GM20000 (cell line): Measurements from ENCODE around the gene DOCK10.
"Not testable (repeated sequence)": the region's sequence is repeated elsewhere in the genome, so short reads cannot be mapped to it uniquely, and the experiment has no call there.

ENCODE experiments used
- DNase-seq: peaks from one replicate; pipeline ENCODE4 v3.0.0; 2012; ENCODE audit warnings: low spot score
- CTCF ChIP-seq: IDR thresholded peaks from 2 replicates; pipeline ENCODE4 v1.5.1; 2012; ENCODE audit warnings: mild to moderate bottlenecking, control low read depth; ENCODE audit errors: extremely low read depth, missing control alignments

The DOCK10 gene

GRCh38 chr2:224918626-224919471 lies 123.4 kb downstream of the DOCK10 start:
- TF ChIP-seq CTCF: no peak
- DNase-seq: no peak

- DNase-seq: not testable (repeated sequence)
Measured at GRCh38 chr2:224917246-224917645, 125.0 kb downstream of the DOCK10 start.

- no peak for DNase-seq
- TF ChIP-seq CTCF: no peak
Measured at GRCh38 chr2:224915136-224915535, 127.1 kb downstream of the DOCK10 start.

- DNase-seq: no peak
- no peak for TF ChIP-seq CTCF
Measured at GRCh38 chr2:224910574-224910925, 131.7 kb downstream of the DOCK10 start.

GRCh38 chr2:224909885-224910573 lies 132.2 kb downstream of the DOCK10 start:
- no peak for TF ChIP-seq CTCF
- no peak for DNase-seq

- TF ChIP-seq CTCF: no peak
- no peak for DNase-seq
Measured at GRCh38 chr2:224908818-224909217, 133.4 kb downstream of the DOCK10 start.

GRCh38 chr2:224904381-224904780 lies 137.9 kb downstream of the DOCK10 start:
- no peak for DNase-seq
- no peak for TF ChIP-seq CTCF
